SK-N-MC (cell line): ENCODE results near the gene C1S.
"Not testable (repeated sequence)": the region's sequence is repeated elsewhere in the genome, so short reads cannot be mapped to it uniquely, and the experiment has no call there.

Source experiments
- DNase-seq: peaks from one replicate; pipeline ENCODE4 v3.0.0-alpha.2; 2011; ENCODE audit warnings: low read depth, low spot score
- H3K27ac ChIP-seq: fragments of 200-600 bp; sonication (generic); 2 replicates; pipeline ENCODE4 v1.5.1; 2016; ENCODE audit warnings: mixed run types
- H3K36me3 ChIP-seq: fragments of 200-600 bp; sonication (generic); 2 replicates; pipeline ENCODE4 v1.6.1; 2017; ENCODE audit warnings: antibody characterized with exemption, low read length, mixed read lengths; ENCODE audit not compliant: insufficient read depth
- H3K4me3 ChIP-seq: fragments of 200-600 bp; sonication (generic); 2 replicates; pipeline ENCODE4 v1.5.1; 2016
- H3K9ac ChIP-seq: fragments of 200-600 bp; sonication (generic); 2 replicates; pipeline ENCODE4 v1.8.0; 2017; ENCODE audit warnings: mixed run types, mixed read lengths; ENCODE audit not compliant: insufficient read length
- H3K9me3 ChIP-seq: fragments of 200-600 bp; sonication (generic); 2 replicates; pipeline ENCODE4 v1.6.1; 2017; ENCODE audit warnings: low read depth, mild to moderate bottlenecking, antibody characterized with exemption, low read length, moderate library complexity, mixed read lengths
- EZH2 ChIP-seq: fragments of 200-600 bp; sonication (generic); IDR thresholded peaks from one replicate; pipeline ENCODE4 v1.6.1; 2017; ENCODE audit warnings: antibody characterized with exemption
- FOXP2 ChIP-seq: optimal IDR thresholded peaks from 2 replicates; pipeline ENCODE3; 2011; ENCODE audit warnings: mild to moderate bottlenecking, moderate library complexity; ENCODE audit not compliant: insufficient read depth; ENCODE audit errors: extremely low read length, control extremely low read depth
- POLR2AphosphoS5 ChIP-seq: IDR thresholded peaks from 2 replicates; pipeline ENCODE4 v1.6.1; 2012; ENCODE audit warnings: mild to moderate bottlenecking, low read depth, low read length, borderline replicate concordance

The C1S gene

GRCh38 chr12:7060353-7060954 lies at the start of gene C1S:
Gene C1S, plus strand, starts transcription at chr12:7060718. Its CDS starts 1,195 bp downstream, at chr12:7061913.
- Histone ChIP-seq H3K9me3 (no peaks in the 10 kb centered on the region), H3K9ac (no peak within 1 kb of the TSS), H3K4me3 (no peak within 1 kb of the TSS), H3K36me3 (no peaks in the 10 kb centered on the region), H3K27ac (no peak within 1 kb of the TSS)
- no peak for TF ChIP-seq EZH2
- no peak for TF ChIP-seq FOXP2
- no peak for TF ChIP-seq POLR2AphosphoS5
- DNase-seq: no peak

GRCh38 chr12:7011398-7011797 lies 49.1 kb upstream of the C1S start:
- H3K36me3 ChIP-seq: peaks cover 22% of the 10 kb centered on the region
- H3K27ac ChIP-seq, DNase-seq, H3K9me3 ChIP-seq, H3K9ac ChIP-seq, H3K4me3 ChIP-seq: not testable (repeated sequence)

DNA sequence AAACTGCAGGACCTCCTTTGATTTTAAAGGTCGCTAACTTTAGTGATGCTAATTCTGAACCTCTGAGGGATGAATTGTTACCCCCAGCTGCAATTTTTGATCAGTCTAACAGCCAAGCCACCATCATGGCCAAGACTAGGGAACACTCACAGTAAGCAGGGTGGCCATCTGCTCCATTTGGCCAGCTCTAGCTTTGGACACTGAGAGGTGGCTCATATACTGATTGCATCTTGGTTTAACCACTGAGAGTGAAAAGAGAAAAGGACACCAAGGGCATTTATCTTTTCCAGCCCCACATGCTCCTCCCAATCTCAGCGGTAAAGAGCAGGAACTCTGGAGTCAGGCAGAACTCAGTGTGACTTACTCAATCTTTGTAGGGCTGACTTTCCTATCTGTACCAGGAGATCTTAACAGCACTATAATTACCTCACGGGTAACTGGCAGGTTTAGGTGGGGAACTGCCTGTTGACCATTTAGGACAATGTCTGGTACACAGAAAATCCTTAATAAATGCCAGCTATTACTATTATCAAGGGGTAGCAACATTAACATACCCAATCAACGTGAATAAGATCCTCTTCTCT lies 48.4 kb upstream of the C1S start:
- no peak for DNase-seq
- Histone ChIP-seq H3K27ac (no peak overlapping the region), H3K4me3 (no peak overlapping the region), H3K9ac (no peak overlapping the region), H3K36me3 (peaks cover 17% of the 10 kb centered on the region), H3K9me3 (no peaks in the 10 kb centered on the region)
- no peak for TF ChIP-seq FOXP2
- no peak for TF ChIP-seq EZH2
- TF ChIP-seq POLR2AphosphoS5: no peak

DNA sequence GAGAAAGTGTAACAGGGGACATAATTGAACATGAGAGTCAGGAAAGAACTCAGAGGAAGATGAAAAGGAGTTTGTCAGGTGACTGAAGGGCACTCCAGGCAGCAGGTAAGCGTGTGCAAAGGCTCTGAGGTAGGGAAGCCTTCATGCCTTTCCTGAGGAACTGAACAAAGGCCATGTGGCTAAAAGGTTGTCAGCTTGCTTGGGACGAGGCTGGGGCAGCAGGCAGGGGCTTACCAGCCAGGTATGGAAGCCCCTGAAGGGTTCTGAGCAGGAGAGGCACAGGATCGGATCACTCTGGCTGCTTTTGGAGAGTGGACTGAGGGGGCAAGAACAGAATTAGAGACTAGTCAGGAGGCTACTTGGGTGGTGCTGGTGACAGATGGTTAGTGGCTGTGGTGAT lies 47.4 kb upstream of the C1S start:
- TF ChIP-seq EZH2 (no peak), POLR2AphosphoS5 (no peak), FOXP2 (no peak)
- DNase-seq: no peak
- Histone ChIP-seq H3K9me3 (no peaks in the 10 kb centered on the region), H3K27ac (no peak overlapping the region), H3K36me3 (peaks cover 17% of the 10 kb centered on the region), H3K4me3 (no peak overlapping the region), H3K9ac (no peak overlapping the region)

DNA sequence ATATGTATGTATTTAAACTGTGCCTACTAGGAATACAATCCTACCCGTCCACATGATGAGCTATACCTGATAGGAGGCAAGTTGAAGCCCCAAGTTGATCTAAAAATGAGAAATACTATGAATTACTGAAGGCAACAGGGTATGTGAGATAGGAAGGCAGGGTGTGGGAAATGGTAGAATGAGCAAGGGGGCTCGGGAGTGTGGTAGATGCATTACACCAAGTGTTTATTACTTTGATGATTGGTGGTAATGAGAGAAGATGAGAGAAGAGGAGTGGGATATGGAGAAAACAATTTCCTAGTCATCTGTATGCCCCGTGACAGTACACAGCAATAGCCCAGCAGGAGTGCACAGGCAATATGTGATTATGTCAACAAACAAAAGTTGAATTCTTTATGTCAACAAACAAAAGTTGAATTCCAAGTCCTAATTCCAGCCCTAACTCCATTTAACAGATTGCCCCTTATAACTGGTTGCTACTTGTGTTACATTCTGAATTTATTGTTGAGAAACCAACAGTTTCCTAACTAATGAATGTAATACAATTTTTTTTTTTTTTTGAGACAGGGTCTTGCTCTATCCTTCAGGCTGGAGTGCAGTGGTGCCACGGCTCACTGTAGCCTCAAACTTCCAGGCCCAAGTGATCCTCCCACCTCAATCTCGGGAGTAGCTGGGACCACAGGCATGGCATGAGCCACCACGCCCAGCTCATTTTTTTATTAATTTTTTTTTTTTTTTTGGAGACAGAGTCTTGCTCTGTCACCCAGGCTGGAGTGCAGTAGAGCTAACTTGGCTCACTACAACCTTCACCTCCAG lies 44.8 kb upstream of the C1S start:
- Histone ChIP-seq H3K9me3 (no peaks in the 10 kb centered on the region), H3K9ac (no peak overlapping the region), H3K36me3 (peaks cover 8% of the 10 kb centered on the region; the same call in 1 of the 2 replicates), H3K27ac (no peak overlapping the region), H3K4me3 (no peak overlapping the region)
- no peak for DNase-seq
- TF ChIP-seq EZH2 (no peak), FOXP2 (no peak), POLR2AphosphoS5 (no peak)

DNA sequence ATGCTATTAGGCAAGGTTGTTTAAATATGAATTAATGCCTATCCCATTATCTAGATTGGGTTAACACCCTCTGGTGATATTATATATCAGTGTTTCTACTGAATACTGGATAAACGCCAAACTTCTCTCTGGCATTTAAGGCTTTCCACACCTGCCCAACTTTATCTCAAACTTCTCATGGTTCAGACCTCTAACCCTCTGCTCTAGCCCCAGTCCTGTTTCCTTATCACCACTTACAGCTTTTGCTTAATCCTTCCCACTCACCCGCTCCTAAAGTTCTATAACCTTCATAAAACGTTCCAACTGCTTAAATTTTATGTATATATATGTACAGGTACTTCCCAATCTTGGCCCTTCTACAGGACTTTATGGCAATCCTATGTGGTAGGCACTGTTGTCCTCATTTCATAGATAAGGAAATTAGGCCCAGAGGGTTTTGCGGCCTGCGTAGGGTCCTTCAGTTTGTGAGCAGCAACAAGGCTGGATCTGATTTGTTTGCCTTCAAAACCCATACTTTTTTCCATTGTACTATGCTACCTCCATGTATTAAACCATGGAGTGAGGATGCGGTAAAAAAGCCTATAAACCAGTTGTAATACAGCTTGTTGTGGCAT lies 43.5 kb upstream of the C1S start:
- H3K36me3 ChIP-seq: peaks cover 8% of the 10 kb centered on the region; the same call in 1 of the 2 replicates
- no peak overlapping the region for H3K27ac ChIP-seq
- no peak for DNase-seq
- TF ChIP-seq EZH2 (no peak), FOXP2 (no peak), POLR2AphosphoS5 (no peak)
- H3K9me3 ChIP-seq: no peaks in the 10 kb centered on the region
- peak overlapping the region; percentile 84 for H3K9ac ChIP-seq
- H3K4me3 ChIP-seq: peak overlapping the region; percentile 99

DNA sequence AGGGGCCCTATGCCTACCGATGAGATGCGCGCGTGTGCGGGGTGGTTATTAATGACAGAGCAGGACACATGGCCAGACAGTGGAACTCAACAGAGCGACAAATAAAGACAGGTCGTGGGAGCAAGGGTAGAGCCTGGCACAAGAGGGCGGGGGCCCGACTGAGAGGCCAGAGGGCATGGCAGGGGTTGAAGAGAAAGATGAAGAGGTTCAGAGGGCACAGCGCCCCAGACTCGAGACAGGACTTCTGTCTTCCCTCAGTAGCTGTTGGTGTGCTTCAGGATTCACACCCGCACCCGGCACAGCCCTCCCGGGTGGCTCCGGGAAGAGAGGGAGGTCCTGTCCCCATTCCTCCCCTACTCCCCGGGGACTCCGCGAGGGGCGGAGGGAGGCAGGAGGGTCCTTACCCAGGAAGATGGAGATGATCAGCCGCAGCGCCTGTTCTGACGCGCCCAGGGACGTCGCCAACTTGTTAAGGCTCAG lies 42.6 kb upstream of the C1S start:
- no peak for TF ChIP-seq EZH2
- no peak for TF ChIP-seq POLR2AphosphoS5
- TF ChIP-seq FOXP2: no peak
- H3K27ac ChIP-seq: no peak overlapping the region
- DNase-seq: peak; percentile 6

DNA sequence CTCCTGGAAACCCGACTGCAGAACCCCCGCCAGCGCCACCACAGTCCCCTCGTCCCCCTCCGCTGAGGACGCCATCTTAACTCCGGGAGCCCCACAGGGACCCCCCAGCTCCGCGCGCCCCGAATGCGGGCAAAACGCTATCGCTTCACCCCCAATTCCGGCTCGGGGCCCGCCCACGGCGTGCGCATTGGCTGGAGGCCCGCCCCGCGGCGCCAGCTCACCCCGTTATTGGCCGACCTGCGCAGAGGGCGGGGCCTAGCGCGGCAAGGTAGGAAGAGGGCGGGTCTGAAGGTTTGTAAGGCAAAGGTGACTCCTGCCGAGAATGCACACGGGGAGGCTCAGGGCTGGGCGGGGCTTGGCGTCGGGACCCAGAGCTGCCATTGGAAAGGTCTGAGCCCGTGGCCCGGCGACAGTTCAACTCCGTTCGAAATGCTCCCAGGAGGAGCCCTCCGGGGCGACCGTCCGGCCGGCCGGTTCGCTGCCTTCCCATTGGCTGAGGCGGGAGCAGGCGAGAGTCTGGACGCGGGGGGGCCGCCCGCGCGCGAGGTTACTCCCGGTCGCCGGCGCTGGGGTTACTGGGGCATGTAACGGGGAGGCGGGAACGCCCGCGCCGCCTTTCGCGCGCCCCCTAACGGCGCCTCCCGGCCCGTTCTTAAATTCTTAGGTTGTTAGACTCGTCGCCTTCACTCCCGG lies 42.0 kb upstream of the C1S start, which contains the start of gene LPCAT3:
TSS of gene LPCAT3 (minus strand) at position 127 of the 693 bp plus-strand sequence. CDS start at position 75, 52 bp downstream.
- peak; percentile 70 for DNase-seq
- H3K36me3 ChIP-seq: peaks cover 8% of the 10 kb centered on the region; the same call in 1 of the 2 replicates
- no peaks in the 10 kb centered on the region for H3K9me3 ChIP-seq
- peak within 1 kb of the TSS; percentile 89 for H3K27ac ChIP-seq
- no peak for TF ChIP-seq FOXP2
- peak; percentile 76 for TF ChIP-seq POLR2AphosphoS5
- no peak for TF ChIP-seq EZH2
- peak within 1 kb of the TSS; percentile 99 for H3K4me3 ChIP-seq
- peak within 1 kb of the TSS; percentile 84 for H3K9ac ChIP-seq

More for the DNA sequence above, 42.6 kb upstream of the C1S start:
- Histone ChIP-seq H3K9me3 (no peaks in the 10 kb centered on the region), H3K36me3 (peaks cover 8% of the 10 kb centered on the region; the same call in 1 of the 2 replicates), H3K9ac (peak overlapping the region; percentile 84), H3K4me3 (peak overlapping the region; percentile 99)
